GM18951 (cell line): ENCODE data around the gene TC2N.
"Not testable (repeated sequence)": the region's sequence is repeated elsewhere in the genome, so short reads cannot be mapped to it uniquely, and the experiment has no call there.

Source experiments
- POLR2A ChIP-seq: IDR thresholded peaks from 4 replicates; pipeline ENCODE4 v1.6.1; 2011; ENCODE audit warnings: mild to moderate bottlenecking; ENCODE audit not compliant: insufficient read length, insufficient read depth; ENCODE audit errors: extremely low read depth
- in situ Hi-C: fragments of 300-500 bp; cut with MboI; formaldehyde crosslinking; loops from one replicate; pipeline ENCODE4 v1.12.0; 2022; ENCODE audit warnings: low sequenced_read_pairs, mixed read lengths, inconsistent platforms; ENCODE audit not compliant: unreplicated experiment

TC2N gene

DNA sequence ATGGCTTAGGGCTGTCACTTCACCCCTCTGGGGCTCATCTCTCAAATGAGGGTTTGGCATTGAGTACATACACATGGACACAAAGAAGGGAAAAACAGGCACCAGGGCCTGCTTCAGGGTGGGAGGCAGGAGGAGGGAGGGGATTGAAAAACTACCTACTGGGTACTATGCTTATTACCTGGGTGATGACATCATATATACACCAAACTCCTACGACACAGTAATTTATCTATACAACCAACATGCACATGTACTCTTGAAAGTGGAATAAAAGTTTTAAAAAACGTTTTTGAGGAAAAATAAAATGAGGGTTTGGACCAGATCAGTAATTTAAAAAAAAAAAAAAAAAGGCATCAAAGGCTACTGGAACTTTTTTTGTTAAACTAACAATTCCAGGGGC, 3.6 kb upstream of the TC2N start:
- no peak for TF ChIP-seq POLR2A
- in situ Hi-C loops = no loop called here

DNA sequence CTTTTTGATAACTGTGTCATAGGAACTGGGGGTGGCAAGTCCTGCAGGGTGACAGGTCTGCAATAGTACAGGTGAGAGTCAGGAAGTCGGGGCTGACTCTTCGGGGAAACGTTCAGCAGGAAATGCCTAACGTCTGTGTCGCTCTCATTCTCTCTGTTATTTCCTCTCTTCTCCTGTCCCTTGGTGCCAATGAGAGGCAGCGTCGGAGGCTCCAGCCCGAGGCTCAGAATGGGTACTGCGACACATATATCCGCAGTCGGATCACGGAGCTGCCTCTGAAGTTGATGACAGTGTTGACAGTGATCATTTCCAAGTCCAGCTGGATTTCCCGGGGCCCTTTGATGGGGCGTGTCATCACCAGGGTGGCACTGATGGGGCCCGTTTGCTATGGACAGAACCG, 2.7 kb upstream of the TC2N start:
- no peak for TF ChIP-seq POLR2A
- in situ Hi-C loops = no loop called here

DNA sequence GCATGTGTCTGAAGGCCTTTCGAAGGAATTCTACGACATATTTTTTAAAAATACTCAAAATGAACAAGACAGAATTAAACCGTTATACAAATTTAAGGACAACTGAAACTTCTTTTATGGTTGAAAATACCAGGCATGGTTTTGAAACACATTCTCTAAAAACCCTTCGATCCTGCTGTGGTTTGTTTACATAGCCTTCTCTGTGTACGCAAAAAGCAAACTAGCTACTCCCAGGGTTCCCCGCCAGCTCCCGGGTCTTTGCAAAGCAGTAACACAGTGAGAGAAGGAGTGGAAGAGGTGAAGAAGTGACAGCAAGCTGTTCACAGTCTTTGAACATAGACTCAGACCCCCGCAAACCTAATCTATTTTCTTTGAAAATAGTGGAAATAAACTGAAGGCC, 2.2 kb upstream of the TC2N start:
- in situ Hi-C loops = no loop called here
- TF ChIP-seq POLR2A = no peak

DNA sequence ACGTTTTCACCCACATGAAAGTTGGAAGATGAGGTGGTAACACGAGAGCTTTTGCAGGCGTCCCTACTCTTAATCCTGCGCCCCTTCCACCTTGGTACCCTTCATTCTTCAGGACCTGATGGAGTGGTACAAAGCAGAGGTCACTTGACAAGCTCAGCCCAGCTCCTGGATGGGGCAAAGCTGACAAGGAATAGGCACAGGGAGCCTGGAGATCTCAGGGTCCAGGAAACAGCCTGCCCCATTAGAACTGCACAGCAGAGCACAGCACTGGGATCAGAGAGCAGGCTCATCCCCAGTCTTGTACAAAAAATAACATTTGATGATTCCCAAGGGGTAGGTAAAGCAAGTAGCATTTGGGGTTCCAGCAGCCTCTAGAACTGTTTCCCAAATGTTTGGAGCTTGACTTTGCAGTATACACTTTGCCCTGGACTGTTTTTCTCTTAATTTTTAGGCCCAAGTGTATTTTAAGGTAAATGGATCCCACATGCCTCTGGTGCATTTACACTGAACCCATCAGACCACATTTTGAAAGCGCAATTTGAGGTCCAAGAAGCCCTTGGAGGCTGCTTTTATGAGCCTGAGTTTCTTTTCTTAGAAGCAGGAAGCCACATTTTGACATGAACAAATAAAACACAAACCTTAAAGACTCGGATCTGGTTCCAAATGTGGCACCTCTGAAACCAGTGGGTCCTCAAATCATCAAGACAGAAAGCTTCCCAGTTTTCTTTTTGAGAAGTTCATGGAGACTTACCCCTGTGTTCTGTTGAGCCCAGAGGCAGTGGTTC, 633 bp downstream of the TC2N start:
- TF ChIP-seq POLR2A = no peak
- in situ Hi-C loops = no loop called here

DNA sequence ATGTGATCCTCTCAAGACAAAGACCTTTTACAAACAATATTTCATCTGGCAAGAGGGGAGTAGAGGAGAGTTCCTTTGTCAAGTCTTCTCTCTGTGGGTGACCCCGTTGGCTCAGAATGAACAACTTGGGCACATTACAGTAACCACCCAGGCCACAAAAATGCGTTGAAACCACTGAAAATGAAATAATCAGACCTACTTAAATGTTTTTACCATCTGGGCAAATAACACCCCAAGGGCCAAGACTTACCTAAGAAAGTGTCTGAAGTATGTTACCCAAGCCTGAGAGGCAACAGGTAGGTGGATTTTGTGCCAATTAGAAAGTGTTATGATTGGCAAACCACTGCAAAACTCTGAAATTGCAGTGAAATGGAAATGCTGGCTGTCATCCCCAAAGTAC, 1.3 kb downstream of the TC2N start:
- no peak for TF ChIP-seq POLR2A
- in situ Hi-C loops = no loop called here

DNA sequence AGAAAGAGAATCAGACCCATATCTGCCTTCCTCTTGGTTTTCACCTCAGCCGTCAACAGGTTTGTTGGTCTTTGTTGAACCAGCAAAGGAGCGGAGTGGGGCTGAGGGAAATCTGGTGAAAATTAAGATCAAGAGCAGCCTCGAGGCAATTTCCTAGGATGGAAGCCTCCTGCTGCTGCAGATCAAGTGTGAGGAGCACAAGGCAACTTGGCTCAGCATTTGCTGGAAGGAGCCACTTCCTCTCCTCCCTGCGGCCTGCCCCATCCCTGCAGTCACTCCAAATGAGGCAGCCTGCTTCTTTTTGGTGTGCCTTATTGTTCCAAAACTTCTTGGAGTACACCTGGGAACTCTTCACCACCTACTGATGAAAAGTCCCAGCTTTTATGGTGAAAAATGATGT, 4.9 kb downstream of the TC2N start:
- TF ChIP-seq POLR2A = no peak
- in situ Hi-C loops = no loop called here

DNA sequence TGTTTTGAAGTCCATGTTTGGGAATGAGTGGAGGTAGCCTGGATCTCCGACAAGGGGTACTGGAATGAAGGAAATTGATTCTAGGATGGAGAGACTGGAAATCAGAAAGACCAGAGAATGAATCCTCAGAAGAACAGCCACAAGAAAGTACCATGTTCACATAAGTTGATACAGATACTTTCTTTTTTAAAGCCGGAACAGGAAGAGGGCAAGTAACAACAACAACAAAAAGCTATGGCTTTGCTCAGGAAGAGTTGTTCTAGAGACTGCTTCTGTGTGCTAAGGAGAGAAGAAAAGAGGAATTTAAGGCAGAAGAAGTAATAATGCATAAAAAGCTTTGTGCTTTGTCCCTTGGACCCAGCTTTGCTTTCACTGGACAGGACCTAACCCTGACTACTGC, 6.2 kb downstream of the TC2N start:
- in situ Hi-C loops = no loop called here
- no peak for TF ChIP-seq POLR2A

DNA sequence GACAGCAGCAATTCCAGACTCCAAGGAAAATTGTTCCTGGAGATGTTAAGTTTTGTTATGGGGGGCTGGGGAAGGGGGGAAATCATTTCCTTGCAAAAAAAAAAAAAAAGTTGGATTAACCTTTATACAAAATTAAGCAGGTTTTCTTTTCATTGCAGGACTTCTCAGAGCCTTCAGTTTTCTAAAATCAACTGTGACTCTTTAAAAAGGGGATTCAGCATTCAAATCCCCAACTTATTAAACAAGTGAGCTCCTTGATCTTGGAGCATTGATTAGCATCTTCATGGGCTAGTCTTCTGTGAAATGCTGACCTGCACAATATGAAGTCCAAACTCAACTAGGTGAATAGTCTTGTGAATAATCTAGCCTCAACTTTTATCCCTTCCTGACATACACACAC, 7.1 kb downstream of the TC2N start:
- in situ Hi-C loops = no loop called here
- no peak for TF ChIP-seq POLR2A

DNA sequence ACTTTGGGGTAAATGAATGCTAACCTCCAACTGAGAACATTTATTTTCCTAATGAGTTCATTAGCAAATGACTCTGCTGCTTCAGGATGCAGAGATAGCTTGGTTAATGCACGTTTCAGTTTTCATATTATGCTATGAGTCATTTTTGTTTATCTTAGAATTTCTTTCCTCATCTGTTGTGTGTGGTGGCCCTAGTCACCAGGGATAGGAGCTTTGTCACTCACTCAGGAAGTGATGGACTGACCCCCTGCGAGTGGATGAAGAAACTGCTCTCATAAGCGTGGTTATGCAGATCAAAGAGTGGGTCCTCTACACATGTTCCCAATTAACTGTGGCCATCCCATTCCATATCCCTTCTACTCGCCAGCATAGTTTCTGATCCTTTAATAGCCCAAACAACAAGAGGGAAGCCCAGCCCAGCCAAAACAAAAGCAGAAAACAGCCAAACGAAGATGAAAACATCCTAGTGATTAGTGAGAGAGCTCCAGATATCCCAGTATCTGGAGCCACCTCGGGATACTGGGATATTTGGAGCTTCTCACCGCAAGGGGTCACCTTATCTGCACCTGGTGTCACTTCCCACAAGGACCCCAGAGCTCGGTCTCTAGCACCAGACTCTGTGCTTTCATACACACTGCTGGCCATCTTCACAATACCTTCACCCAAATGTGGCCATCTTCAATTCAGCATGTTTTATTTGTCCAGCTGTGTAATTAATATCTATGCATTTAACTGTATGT, 8.6 kb downstream of the TC2N start:
- in situ Hi-C loops = no loop called here
- no peak for TF ChIP-seq POLR2A

DNA sequence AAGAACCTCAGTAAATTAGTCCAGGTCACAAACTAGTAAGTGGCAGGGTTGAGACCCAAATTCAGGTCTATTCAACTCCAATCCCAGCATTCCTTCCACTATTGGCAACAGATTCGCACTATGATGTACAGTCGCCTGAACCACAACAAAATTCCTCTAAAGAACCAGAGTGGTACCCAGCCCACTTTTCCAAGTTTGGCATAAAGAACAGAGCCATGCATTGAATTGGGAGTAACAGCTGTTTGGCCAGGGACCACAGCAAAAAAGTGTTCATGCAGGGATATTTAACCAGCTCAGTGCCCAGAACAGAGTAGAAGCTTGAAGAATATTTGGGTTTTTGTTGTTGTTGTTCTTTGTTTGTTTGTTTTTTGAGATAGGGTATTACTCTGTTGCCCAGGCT, 9.7 kb downstream of the TC2N start:
- in situ Hi-C loops = no loop called here

DNA sequence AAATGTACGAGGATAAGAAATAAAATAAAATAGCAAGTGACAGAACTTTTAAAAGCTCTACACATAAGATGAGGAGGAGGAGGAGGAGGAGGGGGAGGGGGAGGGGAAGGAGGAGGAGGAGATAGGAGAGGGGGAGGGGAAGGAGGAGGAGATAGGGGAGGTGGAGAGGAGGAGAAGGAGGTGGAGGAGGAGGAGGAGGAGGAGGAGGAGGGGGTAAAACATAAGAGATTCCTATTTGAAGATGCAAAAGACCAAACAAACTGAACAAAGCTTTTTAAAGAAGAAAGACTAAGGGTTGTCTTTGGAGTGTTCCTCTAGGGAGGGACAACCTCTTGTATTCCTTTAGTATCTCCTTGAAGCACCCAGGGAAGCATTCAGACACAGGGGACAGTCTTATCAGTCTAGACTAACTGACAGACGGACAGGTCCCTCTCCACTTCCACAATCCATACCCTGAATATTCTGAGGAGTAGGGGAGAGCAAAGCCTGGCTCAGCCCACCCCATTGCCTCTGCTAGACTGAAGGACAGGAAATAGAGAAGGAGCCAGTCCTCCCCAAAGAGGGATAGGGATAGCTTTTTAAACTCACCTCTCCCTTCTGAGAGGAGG, 12.9 kb downstream of the TC2N start:
- in situ Hi-C loops = no loop called here
- TF ChIP-seq POLR2A = no peak

More for the DNA sequence above, 9.7 kb downstream of the TC2N start:
- no peak for TF ChIP-seq POLR2A

DNA sequence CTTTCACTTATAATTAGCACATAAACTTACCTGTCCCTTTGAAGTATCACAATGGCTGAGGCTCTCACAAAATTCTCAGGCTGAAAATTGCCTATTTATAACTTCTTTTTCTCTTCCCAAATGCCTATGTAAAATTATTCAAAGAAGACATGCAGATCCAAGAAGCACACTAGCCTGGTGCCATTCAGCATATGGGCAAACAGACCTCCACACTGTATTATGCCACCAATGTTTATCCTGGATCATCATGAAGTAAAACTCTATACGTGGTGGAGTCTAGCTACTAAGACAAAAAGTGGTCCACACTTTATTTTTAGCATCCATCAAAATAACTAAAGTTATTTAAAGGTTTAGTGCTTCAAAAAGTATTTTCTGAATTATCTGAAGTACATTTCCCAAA, 15.8 kb downstream of the TC2N start:
- in situ Hi-C loops = no loop called here
- no peak for TF ChIP-seq POLR2A

DNA sequence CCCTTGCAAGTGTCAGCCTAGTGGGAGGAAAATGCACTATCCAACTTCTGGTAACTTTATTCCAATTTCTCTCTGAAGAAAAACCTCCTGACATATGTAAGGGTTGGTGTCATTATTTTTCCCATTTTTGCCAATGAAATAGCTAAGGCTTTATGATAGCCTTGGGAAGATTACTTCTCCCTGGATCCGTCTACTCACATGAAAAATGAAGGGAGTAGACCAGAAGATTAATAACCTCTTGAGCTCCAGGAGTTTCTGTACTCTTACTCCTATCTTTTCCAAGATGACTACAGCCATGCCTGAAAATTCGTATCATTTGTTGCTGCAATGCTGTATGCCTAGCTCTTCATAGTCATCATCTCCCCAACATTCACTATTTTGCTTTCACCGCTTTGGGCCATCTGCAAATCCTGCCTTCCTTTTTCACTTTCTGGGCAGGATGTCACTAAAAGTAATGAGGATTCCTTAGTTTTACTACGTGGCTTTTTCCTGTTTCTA, 18.8 kb downstream of the TC2N start:
- TF ChIP-seq POLR2A = no peak
- in situ Hi-C loops = no loop called here

DNA sequence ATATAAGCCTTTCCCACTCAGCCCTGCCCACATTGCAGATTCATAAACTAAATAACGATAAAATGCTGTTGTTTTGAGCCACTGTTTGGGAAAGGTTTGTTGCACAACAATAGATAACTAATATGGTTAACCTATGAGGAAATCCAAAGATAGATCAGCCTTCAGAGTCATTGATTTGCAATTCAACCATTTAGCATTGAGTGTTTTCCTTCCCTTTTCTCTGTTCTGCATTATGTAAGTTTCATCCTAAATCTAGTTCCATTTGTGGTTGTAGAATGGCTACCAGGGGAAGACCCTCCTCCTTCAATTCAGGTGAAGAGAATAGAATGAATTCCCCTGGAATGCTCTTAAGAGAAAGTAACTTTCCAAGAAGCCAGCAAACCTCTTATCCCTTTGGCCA, 19.6 kb downstream of the TC2N start:
- in situ Hi-C loops = no loop called here
- TF ChIP-seq POLR2A = no peak

DNA sequence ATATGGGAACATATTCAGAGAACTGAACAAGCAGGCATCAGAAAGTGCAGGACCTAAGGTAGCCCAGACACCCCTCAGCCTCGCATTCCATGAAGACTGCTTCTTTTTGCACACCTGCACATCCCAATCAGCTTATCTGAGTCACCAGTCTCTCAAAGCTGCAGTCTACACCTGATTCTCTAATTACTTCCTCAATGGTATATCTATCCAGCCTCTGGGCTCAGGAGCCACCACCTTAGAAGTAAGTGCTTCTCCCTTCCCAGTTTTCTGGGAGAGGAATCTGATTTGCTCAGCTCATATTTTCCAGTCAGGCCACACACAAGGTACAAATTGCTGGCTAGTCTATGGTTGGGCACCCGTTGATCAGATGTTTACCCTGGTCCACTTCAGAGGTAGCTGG, 21.7 kb downstream of the TC2N start:
- TF ChIP-seq POLR2A = no peak
- in situ Hi-C loops = no loop called here

DNA sequence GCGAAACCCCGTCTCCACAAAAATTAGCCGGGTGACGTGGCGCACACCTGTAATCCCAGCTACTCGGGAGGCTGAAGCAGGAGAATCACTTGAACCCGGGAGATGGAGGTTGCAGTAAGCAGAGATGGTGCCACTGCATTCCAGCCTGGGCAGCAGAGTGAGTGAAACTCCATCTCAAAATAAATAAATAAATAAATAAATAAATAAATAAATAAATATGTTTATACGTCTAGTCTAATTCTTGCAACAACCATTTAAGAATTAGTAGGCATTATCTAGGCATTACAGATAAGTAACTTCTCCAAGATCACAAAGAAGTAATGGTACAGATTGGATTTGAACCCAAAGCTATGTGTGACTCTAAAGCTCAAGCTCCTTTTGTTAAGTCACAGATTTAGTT, 22.3 kb downstream of the TC2N start:
- in situ Hi-C loops = not testable (repeated sequence)
